Measurements from ENCODE around the gene PABPN1L.

PABPN1L gene

GRCh38 chr16:88848557-88848956 lies 17.9 kb downstream of the PABPN1L start:
- DNase-seq (ENCODE audit: low read depth): no peak

- DNase-seq (ENCODE audit: low read depth): no peak
Measured at GRCh38 chr16:88847654-88848053, 18.8 kb downstream of the PABPN1L start.

GRCh38 chr16:88846088-88846487 lies 20.4 kb downstream of the PABPN1L start:
- DNase-seq (ENCODE audit: low read depth): no peak

- no peak for DNase-seq (ENCODE audit: low read depth)
Measured at GRCh38 chr16:88844419-88845036, 21.9 kb downstream of the PABPN1L start.

- DNase-seq (ENCODE audit: low read depth): no peak
Measured at GRCh38 chr16:88843256-88843655, 23.2 kb downstream of the PABPN1L start.

GRCh38 chr16:88842806-88843205 lies 23.7 kb downstream of the PABPN1L start:
- DNase-seq (ENCODE audit: low read depth): no peak

GRCh38 chr16:88842308-88842756 lies 24.1 kb downstream of the PABPN1L start:
- DNase-seq (ENCODE audit: low read depth): no peak

GRCh38 chr16:88841521-88842307 lies 24.7 kb downstream of the PABPN1L start:
- DNase-seq (ENCODE audit: low read depth): no peak

- DNase-seq (ENCODE audit: low read depth): no peak
Measured at GRCh38 chr16:88840600-88841215, 25.8 kb downstream of the PABPN1L start.

- no peak for DNase-seq (ENCODE audit: low read depth)
Measured at GRCh38 chr16:88839745-88840599, 26.5 kb downstream of the PABPN1L start.

- DNase-seq (ENCODE audit: low read depth): no peak
Measured at GRCh38 chr16:88839026-88839529, 27.4 kb downstream of the PABPN1L start.

- DNase-seq (ENCODE audit: low read depth): no peak
Measured at GRCh38 chr16:88838566-88838965, 27.9 kb downstream of the PABPN1L start.

- no peak for DNase-seq (ENCODE audit: low read depth)
Measured at GRCh38 chr16:88837806-88838205, 28.7 kb downstream of the PABPN1L start.

GRCh38 chr16:88836791-88837190 lies 29.7 kb downstream of the PABPN1L start:
- no peak for DNase-seq (ENCODE audit: low read depth)

GRCh38 chr16:88835818-88836217 lies 30.6 kb downstream of the PABPN1L start:
- DNase-seq (ENCODE audit: low read depth): no peak

GRCh38 chr16:88835383-88835782 lies 31.1 kb downstream of the PABPN1L start:
- no peak for DNase-seq (ENCODE audit: low read depth)

GRCh38 chr16:88834670-88835069 lies 31.8 kb downstream of the PABPN1L start:
- DNase-seq (ENCODE audit: low read depth): no peak

GRCh38 chr16:88833086-88833485 lies 33.4 kb downstream of the PABPN1L start:
- DNase-seq (ENCODE audit: low read depth): no peak

GRCh38 chr16:88831838-88832237 lies 34.6 kb downstream of the PABPN1L start:
- DNase-seq (ENCODE audit: low read depth): no peak

- no peak for DNase-seq (ENCODE audit: low read depth)
Measured at GRCh38 chr16:88830783-88831182, 35.7 kb downstream of the PABPN1L start.

GRCh38 chr16:88830258-88830657 lies 36.2 kb downstream of the PABPN1L start:
- no peak for DNase-seq (ENCODE audit: low read depth)

- DNase-seq (ENCODE audit: low read depth): no peak
Measured at GRCh38 chr16:88828711-88829110, 37.7 kb downstream of the PABPN1L start.

Data from stimulated activated CD8-positive, alpha-beta memory T cell treated with anti-CD3 and anti-CD28 coated beads, Interleukin-15, amount 100 ng/mL, for 24 hours (primary cell).